ENCODE data around the gene OPN3. TPM values are rescaled to one million over a fixed set of nuclear protein-coding genes. Genes with fewer than 3 reads are reported as not detected.

Gene OPN3, protein sequence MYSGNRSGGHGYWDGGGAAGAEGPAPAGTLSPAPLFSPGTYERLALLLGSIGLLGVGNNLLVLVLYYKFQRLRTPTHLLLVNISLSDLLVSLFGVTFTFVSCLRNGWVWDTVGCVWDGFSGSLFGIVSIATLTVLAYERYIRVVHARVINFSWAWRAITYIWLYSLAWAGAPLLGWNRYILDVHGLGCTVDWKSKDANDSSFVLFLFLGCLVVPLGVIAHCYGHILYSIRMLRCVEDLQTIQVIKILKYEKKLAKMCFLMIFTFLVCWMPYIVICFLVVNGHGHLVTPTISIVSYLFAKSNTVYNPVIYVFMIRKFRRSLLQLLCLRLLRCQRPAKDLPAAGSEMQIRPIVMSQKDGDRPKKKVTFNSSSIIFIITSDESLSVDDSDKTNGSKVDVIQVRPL
- 10 to 100 TPM in 3 of 4 donors, 1 to 10 TPM in 1; 9.5 to 48.1 (median 14.0) TPM for total RNA-seq

DNA sequence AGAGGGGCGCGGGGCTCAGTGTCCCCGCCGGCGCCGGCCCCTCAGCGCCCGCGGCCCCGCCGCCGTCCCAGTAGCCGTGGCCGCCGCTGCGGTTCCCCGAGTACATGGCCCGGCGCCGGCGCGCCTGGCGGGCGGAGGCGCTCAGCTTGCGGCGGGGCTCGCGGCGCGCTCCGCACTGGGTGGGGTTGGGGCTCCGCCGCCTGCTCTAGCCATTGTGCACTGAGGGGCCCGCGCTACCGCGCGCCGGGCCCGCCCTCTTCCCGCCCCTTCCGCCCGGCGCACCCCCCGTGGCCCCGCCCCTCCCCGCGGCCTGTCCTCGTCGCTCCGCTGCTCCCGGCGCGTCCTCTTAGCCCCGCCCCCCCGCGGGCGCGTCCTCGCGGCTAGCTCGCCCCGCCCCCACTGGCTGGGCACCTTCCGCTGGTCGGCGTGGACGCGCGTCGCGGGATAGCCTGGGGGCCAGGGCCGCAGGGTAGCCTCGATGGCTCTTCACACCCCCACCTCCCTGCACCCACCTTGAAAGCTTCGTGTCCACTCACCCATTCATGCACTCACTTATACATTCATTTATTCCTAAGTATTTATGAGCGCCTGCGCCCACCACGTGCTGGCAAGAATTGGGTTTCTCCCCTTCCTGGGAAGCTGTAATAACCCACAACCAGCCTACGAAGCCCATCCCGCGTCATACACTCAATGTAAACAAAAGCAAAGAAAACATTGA is at the start of gene OPN3, which contains the start of gene CHML:
Gene OPN3 (minus strand): TSS at position 221 of the 718 bp plus-strand sequence. CDS start 115 bp downstream, at position 106.
Gene CHML (minus strand): TSS at position 221 of the 718 bp plus-strand sequence. CDS start 4,603 bp downstream, outside the sequence.
- TF ChIP-seq, protein P1, sequence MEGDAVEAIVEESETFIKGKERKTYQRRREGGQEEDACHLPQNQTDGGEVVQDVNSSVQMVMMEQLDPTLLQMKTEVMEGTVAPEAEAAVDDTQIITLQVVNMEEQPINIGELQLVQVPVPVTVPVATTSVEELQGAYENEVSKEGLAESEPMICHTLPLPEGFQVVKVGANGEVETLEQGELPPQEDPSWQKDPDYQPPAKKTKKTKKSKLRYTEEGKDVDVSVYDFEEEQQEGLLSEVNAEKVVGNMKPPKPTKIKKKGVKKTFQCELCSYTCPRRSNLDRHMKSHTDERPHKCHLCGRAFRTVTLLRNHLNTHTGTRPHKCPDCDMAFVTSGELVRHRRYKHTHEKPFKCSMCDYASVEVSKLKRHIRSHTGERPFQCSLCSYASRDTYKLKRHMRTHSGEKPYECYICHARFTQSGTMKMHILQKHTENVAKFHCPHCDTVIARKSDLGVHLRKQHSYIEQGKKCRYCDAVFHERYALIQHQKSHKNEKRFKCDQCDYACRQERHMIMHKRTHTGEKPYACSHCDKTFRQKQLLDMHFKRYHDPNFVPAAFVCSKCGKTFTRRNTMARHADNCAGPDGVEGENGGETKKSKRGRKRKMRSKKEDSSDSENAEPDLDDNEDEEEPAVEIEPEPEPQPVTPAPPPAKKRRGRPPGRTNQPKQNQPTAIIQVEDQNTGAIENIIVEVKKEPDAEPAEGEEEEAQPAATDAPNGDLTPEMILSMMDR (IDR thresholded peaks at IDR 0.05; ENCODE audit: low read depth) = no peak

DNA sequence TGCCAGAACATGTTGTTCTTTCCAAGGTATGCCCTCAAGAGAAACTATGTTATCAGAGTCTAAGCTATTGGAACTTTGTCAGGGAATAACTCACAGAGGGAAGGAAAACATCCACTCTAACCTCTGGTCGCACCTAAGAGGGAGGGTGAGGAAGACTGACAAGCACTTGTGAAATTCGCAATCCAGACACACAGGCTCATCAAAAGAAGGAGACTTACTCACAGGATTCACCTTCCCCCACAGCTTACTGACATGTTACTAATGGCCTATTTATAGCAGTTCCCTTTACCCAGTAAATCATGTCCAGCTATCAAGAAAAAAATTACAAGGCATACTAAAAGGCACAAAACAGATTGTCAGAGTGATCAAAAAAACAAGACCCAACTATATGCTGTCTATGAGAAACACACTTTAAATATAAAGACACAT is 48.8 kb upstream of the OPN3 start:
- TF ChIP-seq, protein P1 (IDR thresholded peaks at IDR 0.05; ENCODE audit: low read depth) = no peak

DNA sequence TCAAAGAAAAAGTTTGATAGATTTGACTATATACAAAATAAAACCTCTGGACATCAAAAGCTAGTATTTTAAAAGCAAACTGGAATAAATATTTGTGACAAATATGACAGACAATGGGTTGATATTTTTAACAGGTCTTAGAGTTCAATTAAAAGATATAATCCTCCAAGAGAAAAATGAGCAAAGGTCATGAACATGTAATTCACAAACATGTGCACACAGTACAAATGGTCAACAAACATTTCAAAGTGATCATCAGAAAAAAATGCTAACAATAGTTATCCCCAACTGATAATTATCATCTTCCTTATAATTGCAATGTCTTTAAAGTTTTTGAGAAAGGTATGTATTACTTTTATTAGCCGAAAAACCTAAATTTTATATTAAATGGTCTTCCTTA is 43.9 kb upstream of the OPN3 start:
- TF ChIP-seq, protein P1 (IDR thresholded peaks at IDR 0.05; ENCODE audit: low read depth) = no peak

DNA sequence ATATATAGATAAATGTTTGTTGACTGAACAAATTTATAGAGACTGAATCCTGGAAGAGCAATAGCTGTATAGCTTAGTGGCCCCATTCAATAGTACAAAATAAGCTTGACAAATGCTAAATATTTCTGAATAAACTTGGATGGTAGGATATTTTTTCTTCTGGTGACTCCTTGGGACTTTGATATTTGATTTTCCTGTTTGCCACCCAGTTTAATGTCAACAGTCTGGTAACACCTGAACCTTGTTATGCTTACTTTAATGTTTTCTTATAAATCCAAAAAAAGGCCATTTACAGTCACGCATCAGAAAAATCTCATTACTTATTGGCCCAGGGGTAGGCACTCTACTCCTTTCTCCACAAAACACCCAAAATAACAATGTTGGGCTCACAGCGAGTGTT is 42.8 kb upstream of the OPN3 start:
- TF ChIP-seq, protein P1 (IDR thresholded peaks at IDR 0.05; ENCODE audit: low read depth) = no peak

DNA sequence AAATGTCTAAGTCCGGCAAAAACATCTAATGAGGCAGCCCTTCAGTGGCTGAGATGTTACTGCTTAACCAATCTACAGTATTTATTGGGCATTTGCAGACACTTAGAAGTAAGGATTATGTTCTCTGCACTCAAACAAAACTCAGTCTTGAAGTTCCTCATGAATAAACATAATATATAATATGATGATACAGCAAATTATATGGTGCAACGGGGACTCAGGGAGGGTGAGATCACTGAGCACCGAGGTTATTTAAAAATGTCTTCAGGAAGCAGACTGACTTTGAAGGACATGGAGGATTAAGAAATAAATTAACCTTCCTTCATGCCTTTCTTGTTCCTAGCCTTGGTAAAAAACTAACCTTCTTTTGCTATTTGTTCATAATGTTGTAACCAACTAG is 39.8 kb upstream of the OPN3 start:
- TF ChIP-seq, protein P1 (IDR thresholded peaks at IDR 0.05; ENCODE audit: low read depth) = no peak

DNA sequence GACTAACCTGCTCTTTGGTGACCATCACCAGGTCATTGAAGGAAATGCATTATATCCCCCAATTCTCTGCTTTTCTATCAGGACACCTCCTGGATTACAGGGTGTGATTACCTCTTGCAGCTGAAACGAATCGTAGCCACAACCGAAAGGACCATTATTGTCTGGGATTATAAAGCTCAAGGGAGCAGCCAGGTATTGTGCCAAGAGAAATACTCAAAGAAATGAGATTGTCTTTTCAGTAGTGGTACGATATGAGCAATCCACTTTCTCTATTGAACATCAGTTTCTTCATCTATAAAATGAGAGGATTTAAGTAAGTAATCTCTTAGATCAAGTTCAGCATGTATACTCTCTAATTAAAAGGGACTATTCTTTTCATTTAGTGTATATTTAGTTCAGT is 39.2 kb upstream of the OPN3 start:
- TF ChIP-seq, protein P1 (IDR thresholded peaks at IDR 0.05; ENCODE audit: low read depth) = no peak

DNA sequence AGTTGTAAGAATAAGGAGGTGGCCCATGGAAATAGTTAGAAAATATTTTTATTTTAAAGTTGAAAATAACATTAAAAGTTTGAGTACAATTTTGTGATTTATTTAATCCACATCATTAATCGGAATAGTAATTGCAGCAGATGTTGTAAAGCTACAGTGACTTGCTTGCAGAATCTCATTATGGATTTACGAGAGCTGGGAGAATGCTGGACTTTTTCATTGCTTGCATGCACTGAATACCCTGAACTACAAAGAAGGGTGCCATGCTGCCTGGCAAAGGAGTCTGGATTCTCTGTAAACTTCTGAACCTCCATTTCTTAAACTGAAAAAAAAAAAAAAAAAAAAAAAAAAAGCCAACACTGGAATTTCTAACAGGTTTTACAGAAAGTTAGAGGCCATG is 38.4 kb upstream of the OPN3 start:
- TF ChIP-seq, protein P1 (IDR thresholded peaks at IDR 0.05; ENCODE audit: low read depth) = no peak

Measured in subcutaneous adipose tissue (tissue), 4 donors.